8988T (cell line): ENCODE results near the gene E2F4.

Source experiments
- DNase-seq: peaks from one replicate; pipeline ENCODE4 v3.0.0; 2011

Gene E2F4

DNA sequence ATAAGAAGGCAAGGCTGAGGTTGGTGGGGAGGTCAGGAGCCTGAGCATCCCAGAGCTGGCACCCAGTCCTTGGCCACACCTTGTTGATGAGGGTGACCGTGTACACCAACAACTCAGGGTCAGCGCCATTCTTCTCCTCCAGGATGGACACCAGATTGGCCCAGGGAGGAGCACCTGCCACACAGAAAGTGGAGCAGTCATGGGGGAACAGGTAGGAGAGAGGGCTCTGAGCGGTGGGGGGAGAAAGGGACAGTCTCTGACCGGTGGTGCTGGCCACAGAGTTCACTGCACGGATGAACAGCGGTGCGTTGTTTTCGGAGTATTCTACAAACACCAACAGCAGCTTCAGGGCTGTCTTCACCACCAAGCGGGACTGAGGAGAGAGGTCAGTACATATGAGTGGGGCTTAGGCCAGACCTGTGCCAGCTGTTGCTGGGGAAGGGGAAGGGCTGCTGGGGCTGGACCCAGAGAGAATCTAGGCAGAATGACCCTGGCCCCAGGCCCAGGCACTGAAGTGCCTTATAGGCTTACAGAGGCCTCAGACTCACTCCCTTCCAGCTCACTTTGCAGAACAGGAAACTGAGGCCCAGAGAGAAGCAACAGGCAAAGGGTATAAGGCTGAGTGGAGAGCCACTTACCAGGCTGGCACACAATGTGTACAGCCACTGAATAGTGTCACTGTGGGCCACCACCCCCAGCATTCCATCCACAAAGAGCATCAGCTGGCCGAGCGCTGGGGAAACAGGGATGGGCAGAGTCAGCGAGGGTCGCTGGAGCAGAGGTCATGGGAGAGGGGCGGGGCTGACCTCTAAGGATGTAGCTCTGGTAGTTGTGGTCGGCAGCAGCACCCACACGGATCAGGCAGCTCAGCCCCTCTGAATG lies 45.7 kb downstream of the E2F4 start:
- no peak for DNase-seq

GRCh38 chr16:67238278-67238575 lies 46.3 kb downstream of the E2F4 start:
- no peak for DNase-seq

DNA sequence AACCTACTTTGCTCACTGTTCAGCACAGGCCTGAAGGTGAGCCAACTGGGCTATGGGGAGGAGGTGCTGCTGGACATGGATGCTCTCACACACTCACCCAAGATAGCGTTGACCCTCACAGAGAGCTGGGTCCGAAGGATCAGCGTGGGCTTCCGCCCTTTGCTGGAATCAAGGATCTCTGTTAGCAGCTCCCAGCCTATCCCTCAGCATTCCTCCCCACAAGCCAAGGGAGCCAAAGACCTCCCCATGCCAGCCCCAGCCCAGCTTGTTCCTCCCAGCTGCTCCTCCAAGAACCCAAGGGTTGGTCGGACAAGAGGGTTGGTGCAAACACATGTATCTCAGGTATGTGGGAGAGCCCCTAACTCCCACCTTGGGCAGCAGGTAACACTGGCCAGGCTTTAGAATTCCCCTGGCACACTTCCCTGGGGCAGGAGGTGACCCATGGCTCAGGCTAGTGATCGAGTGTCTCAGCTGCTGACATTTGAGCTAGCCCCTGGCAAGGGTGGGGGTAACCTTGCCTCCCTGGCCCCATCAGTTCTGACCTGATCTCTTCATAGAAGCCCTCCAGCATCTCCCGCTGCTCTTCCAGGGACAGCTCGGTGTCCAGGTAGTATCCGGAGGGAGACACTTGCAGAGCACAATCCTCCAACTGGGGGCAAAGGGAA lies 47.0 kb downstream of the E2F4 start:
- no peak for DNase-seq

DNA sequence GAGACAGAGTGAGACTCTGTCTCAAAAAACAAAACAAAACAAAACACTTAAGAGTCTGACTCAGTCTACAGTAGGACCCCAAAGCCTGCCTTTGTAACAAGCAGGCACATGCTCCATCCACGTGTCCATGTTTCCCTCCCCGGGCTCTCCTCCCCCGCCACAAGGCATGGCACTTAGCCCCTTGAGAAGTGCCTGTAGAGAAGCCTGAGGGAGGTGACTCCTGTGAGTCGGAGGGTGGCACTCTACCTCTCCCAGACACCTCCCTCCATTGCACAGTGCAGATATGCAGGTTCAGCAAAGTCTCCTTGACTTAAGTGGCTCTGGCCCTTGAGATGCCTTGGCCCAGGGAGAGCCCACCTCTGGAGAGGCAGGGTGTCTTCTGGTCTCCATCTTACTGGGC lies 48.6 kb downstream of the E2F4 start:
- no peak for DNase-seq

DNA sequence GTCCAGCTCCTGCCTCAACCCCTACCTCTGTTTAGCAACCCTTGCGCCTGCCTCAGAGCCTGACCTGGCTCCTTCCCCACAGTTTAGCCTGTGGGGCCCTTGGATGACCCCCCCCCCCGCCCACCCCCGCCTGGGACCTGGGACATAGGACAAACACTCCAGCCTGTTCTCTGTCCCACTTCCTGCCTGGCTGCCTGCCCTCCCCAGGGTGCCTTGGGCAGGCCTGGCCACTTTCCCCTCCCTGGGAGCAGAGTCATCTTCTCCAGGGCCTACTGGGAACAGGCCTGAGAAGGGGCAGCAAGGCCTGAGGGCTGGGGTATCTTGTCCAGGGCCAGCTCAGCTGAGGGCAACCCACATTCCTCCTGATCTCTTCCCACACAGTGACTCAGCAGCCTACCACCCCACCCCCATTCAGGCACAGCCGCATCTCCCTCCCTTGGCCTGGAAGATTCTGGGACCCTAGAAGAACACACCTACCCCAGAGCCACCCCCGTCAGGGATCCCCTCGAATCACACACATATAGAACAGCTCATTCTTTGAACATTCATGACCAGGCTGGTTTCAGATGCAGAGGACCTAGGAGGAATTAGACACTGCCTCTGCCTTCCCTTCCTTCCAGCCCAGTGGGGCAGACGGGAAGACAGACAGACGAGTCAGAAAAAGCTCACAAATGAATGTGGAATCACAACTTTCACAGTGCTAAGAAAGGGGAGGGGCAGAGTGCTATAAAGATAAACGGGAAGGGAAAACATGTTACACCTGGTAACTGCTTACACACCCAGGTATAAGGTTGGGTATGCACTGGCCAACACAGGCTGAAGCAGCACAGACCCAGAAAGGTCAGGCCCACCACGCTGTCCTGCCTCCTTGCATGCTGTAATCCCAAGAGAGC lies 49.3 kb downstream of the E2F4 start:
- peak; percentile 66 for DNase-seq

- DNase-seq: no peak
Measured at GRCh38 chr16:67242138-67242730, 50.3 kb downstream of the E2F4 start.

- DNase-seq: no peak
Measured at GRCh38 chr16:67243481-67243880, 51.5 kb downstream of the E2F4 start.

DNA sequence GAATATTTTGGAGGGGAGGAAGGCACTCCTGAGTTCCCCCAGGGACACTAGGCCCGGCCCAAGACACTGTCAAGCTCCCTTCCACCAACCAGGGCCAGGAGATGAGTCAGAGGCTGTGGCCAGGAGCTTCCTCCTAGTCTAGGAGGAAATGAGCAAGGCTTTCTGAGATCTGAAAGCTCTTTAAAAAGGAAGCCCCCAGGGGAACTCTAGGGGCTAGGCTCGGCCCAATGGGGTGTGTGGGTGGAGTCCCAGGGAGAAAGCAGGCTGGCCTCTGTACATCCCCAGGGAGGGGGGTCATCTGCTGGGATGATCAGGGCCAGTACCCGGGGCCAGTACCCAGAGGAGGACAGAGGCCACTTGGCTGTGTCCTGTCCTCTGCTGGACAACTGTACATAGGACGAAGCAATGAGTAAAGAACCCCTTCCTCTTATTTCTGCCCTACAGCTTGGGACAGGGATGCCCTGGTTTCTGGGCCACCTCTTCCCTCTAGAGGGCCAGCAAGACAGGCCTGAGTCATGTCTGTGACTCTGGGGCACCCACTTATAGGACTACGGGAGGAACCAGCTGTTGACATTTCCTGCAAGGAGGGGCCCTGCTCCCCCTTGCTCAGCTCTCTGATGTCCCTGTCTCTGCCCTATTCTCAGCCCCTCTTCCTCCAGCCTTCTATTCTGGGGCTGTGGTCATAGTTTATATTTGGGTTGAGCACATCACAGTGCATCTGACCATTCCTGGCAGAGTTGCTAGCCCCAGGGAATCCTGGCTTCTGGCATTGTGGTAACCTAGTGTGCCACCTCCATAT lies 52.6 kb downstream of the E2F4 start:
- DNase-seq: peak; percentile 91

DNA sequence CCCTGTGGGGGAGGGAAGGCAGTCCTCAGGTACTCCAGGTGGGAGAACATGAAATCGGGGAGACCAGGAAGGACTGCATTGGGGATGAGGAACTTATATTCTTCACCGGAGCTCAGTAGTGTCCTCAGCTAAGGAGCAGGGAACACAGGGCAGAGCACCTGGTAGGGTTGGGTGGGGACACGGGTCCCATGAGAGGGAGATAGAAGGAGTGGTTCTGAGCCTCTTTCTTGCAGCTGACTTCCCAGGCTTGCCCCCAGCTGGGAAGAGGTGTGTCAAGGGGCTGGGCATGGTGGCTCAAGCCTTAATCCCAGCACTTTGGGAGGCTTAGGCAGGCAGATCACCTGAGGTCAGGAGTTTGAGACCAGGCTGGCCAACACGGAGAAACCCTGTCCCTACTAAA lies 53.2 kb downstream of the E2F4 start:
- DNase-seq: no peak

DNA sequence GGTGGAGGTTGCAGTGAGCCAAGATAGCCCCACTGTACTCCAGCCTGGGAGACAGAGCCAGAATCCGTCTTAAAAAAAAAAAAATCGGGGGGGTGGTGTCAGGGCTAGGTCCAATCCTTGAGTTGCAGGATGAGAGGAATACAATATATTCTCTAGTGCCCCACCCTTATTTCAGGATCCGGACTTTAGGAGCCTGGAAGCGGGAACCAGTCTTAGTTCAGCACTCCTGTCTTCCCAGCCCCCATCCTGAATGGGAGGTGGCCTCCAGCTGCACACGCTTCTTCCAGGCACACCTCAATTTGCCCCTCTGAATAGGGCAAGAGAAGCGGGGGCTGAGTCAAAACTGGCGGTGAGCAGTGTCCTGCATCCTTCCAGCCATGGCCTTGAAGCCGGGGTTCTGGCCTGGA lies 53.7 kb downstream of the E2F4 start:
- DNase-seq: no peak

DNA sequence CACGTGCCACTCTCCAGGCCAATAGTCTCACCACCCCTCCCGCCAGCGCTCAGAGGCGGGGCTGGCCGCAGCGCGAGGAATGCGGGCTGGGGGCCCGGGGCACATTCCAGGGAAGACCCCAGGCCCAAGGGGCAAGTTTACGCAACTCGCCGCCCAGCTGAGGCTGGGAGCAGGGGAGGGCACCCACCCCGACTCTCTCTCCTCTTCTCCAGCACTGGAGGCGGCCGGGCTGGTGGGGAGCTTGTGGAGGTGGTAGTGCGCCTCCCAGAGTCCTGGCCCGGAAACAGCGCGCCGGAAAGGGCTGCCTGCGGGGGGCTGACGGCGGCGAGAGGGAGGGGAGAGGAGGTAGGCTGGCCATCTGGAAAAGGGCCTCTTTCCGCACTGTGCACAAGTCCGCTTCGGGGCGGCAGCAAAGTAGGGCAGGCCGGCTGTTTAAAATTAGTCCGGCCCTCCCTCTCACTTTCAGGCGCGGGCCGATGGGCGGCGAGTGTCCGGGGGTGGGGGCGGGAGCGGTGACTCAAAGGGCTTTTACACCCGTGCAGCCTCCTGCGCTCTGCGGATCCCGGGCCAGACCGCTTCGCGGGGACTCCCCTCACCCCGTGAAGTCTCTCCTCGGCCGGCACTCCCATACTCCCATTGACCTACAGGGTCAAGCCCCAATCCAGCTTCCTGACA lies 54.3 kb downstream of the E2F4 start:
- peak; percentile 76 for DNase-seq

- DNase-seq: no peak
Measured at GRCh38 chr16:67246756-67247191, 54.8 kb downstream of the E2F4 start.

- peak; percentile 94 for DNase-seq
Measured at GRCh38 chr16:67247192-67248072, 55.5 kb downstream of the E2F4 start, which contains the start of gene FHOD1. Gene FHOD1 (minus strand): TSS chr16:67247481. CDS start chr16:67247410, 71 bp downstream.

- DNase-seq: no peak
Measured at GRCh38 chr16:67248073-67248400, 56.1 kb downstream of the E2F4 start.
